A549 (cell line): ENCODE measurements around the gene CA10.

Experiments used
- BCL3 ChIP-seq: fragments of >200 bp; sonication (Bioruptor Twin); formaldehyde crosslinking; IDR thresholded peaks from 3 replicates; pipeline ENCODE4 v1.6.1; 2016
- CTCF ChIP-seq: fragments of >200 bp; sonication (Bioruptor Twin); formaldehyde crosslinking; IDR thresholded peaks from 3 replicates; pipeline ENCODE4 v1.5.1; 2016
- EP300 ChIP-seq, 2 experiments: fragments of >200 bp; sonication (Bioruptor Twin); formaldehyde crosslinking; IDR thresholded peaks; 2 replicates in 1 of 2; 3 replicates in 1 of 2; pipeline ENCODE4 v1.6.1; 2016 to 2017
- HDAC2 ChIP-seq: fragments of 200-600 bp; sonication (generic); IDR thresholded peaks from 2 replicates; pipeline ENCODE4 v1.6.1; 2016
- JUN ChIP-seq, 2 experiments: fragments of >200 bp; sonication (Bioruptor Twin); formaldehyde crosslinking; IDR thresholded peaks; 2 replicates in 1 of 2; 3 replicates in 1 of 2; pipeline ENCODE4 v1.6.1; 2016 to 2017
- PHF8 ChIP-seq: fragments of 200-600 bp; sonication (generic); IDR thresholded peaks from 2 replicates; pipeline ENCODE4 v1.6.1; 2016; ENCODE audit warnings: low read depth, mild to moderate bottlenecking, antibody characterized with exemption, moderate library complexity, borderline replicate concordance
- RARB ChIP-seq: fragments of 250-450 bp; sonication (Bioruptor Pico); IDR thresholded peaks from 2 replicates; pipeline ENCODE4 v1.8.0; 2021; ENCODE audit warnings: mild to moderate bottlenecking, moderate library complexity
- RFX5 ChIP-seq: fragments of 450-650 bp; IDR thresholded peaks from 2 replicates; pipeline ENCODE4 v1.7.1; 2014; ENCODE audit warnings: antibody characterized with exemption, mild to moderate bottlenecking, moderate library complexity
- RNF2 ChIP-seq: fragments of 200-600 bp; sonication (generic); IDR thresholded peaks from 2 replicates; pipeline ENCODE4 v1.6.1; 2016; ENCODE audit warnings: low read depth, mild to moderate bottlenecking, antibody characterized with exemption, moderate library complexity, borderline replicate concordance
- USF2 ChIP-seq: fragments of 450-650 bp; IDR thresholded peaks from 2 replicates; pipeline ENCODE4 v1.6.1; 2014; ENCODE audit warnings: antibody characterized with exemption
- TF ChIP-seq, protein P1 (sequence below): IDR thresholded peaks from 2 replicates; pipeline ENCODE4 v1.6.1; 2012

DNA sequence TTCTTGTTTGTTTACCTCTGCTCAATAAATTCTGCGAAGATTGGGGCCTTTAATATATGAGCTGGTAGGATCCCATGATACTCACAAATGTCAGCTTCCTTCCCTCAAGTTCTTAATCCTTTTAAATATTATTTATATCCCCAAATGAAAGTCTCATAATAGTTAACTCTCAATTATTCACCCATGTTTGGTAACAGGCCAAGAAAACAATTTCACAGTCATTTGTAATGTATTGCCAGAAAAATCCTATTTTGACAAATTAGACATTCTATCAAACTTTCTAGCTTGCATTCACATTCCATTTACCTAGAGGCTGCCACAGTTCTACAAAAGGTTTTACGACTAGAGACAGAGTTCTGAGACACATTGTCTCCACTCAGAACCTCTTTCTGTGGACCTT, 457.0 kb downstream of the CA10 start:
- TF ChIP-seq CTCF (no peak), RFX5 (no peak), PHF8 (no peak), USF2 (no peak), BCL3 (no peak), EP300 (IDR thresholded peaks at IDR 0.05) (no peak), HDAC2 (no peak), RNF2 (no peak), RARB (CRISPR knock-in tag) (no peak), JUN (IDR thresholded peaks at IDR 0.05) (no peak)
- TF ChIP-seq, protein P1, sequence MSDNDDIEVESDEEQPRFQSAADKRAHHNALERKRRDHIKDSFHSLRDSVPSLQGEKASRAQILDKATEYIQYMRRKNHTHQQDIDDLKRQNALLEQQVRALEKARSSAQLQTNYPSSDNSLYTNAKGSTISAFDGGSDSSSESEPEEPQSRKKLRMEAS, result no peak
